ENCODE data around the gene METTL26.
A peak's percentile ranks its signal among the peaks of the same experiment; 100 is the strongest.

The METTL26 gene

DNA sequence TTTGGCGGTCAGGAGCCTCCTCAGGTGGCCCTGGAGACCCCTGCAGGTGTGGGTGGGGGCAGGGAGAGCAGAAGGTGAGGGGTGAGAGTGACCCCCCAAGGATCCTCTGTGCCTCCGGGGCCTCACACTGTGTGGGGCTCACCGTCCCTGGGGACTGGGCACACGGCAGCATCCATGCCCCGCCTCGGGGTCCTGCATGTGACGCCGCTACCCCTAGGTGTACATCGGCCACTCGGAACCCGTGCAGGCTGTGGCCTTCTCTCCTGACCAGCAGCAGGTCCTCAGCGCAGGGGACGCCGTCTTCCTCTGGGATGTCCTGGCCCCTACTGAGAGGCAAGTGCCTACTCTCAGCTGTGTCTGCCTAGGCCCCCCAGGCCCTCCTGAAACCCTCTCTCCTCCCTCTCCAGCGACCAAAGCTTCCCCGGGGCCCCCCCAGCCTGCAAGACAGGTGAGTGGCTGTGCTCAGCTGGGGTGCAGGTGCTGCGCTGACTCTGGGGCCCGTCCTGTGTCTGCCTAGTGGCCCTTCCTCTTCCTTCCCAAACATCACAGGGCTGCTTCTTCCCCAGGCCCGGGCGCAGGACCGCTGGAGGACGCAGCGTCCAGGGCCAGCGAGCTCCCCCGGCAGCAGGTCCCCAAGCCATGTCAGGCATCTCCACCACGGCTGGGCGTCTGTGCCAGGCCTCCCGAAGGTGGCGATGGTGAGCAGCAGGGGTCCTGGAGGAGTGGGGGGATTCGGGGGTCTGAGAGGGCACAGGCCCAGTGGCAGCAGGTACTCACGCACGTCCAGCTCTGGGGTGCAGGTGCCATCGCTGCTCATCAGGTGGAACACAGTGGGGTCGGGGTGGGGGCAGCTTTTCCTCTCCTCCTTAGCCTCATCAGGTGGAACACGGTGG is 22.8 kb upstream of the METTL26 start:
- DNase-seq (ENCODE audit: low read depth), result no peak

DNA sequence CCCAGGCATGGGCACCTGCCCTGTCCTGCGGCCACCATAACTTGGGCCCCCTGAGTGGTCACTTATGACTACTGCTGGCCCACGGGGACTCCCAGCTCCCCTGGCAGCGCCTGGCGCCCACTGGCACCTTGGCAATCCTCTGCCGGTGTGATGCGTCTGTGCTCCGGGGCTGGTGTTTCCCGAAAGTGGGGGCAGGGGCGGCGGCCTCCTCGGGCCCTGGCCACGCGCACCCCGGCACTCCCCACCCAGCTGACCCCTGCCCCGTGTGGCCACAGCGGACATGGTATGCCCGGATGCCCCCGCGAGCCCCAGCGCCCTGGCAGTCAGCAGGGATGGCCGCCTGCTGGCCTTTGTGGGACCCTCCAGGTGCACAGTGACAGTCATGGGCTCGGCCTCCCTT is 21.4 kb upstream of the METTL26 start:
- no peak for DNase-seq (ENCODE audit: low read depth)

DNA sequence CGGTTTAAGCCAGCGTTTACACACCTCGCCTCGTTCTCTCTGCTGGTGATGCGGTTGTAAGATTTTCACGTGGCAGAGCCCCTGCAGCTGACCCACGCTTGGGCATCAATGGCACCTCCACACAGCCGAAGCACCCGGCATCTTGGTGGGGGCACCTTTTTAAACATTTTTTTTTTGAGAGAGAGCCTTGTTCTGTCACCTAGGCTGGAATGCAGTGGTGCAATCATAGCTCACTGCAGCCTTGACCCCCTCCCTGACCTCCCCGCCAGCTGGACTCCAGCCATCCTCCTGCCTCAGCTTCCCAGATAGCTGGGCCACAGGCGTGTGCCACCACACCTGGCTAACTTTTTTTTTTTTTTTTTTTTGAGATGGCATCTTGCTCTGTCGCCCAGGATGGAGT is 17.9 kb upstream of the METTL26 start:
- no peak for DNase-seq (ENCODE audit: low read depth)

DNA sequence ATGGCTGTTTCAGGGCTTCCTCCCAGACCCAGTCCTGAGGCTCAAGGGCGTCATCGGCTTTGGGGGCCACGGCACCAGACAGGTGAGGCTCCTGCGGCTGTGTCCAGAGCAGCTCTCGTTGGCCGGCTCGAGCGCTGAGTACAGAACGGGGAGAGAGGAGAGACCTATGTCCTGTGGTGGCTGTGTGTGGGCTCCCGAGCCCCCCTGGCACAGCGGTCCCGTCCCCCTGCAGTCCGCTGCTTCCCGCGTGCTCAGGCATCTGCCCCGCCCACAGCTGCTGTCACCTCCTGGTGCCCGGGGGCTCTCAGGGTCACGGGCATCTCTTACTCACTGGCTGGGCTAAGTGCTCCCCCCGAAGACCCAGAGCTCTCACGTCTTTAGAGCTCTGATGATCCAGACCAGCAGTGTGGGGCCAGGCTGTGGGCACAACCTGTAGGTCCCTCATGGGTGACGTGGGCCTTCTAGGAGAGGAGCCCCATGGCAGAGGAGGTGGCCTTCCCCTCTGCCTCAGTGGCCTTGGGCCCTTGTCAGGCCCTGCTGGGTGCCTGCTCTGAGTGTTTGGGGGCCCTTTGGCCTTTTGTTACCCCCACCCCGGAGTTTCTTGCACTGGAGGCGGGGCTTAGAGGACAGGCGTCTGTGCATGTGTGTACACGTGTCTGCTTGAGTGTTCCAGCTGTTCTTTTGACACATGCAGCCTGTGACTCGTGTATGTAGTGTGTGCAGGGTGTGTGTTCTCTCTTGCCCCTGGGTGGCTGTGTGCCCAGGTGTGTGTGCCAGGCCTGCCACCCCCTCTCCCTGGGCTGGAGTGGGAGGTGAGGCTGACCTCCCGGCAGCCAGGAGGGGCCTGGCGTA is 16.6 kb upstream of the METTL26 start:
- no peak for DNase-seq (ENCODE audit: low read depth)

DNA sequence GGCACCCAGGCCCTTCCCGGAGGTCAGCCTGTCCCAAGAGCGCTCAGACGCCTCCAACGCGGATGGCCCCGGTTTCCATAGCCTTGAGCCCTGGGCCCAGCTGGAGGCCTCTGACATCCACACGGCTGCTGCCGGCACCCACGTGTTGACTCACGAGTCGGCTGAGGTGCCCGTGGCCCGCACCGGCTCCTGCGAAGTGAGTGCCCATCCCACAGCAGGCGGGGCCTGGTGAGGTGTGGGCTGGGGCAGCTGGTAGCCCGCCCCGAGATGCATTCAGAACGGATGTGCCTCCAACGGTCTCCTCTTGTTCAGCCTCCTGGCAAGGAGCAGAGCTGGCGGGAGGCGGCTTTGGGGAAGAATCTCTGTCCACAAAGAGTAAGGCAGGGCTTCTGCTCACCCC is 15.7 kb upstream of the METTL26 start:
- no peak for DNase-seq (ENCODE audit: low read depth)

DNA sequence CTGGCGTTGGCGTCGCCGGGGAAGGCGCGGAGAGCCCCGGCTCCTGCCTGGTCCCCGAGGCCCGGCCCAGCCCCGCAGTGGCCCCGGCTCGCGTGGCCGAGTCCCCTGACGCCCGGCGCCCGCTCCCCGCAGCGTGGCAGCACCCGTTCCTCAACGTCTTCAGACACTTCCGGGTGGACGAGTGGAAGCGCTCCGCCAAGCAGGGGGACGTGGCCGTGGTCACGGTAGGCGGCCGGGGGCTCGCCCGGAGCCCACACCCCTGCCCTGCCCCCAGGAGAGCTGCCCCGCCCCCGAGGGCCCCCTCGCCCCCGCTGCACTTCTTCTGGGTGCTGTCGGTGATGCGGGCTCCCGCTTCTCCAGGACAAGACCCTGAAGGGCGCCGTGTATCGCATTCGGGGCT is 13.5 kb upstream of the METTL26 start:
- DNase-seq (ENCODE audit: low read depth), result no peak

DNA sequence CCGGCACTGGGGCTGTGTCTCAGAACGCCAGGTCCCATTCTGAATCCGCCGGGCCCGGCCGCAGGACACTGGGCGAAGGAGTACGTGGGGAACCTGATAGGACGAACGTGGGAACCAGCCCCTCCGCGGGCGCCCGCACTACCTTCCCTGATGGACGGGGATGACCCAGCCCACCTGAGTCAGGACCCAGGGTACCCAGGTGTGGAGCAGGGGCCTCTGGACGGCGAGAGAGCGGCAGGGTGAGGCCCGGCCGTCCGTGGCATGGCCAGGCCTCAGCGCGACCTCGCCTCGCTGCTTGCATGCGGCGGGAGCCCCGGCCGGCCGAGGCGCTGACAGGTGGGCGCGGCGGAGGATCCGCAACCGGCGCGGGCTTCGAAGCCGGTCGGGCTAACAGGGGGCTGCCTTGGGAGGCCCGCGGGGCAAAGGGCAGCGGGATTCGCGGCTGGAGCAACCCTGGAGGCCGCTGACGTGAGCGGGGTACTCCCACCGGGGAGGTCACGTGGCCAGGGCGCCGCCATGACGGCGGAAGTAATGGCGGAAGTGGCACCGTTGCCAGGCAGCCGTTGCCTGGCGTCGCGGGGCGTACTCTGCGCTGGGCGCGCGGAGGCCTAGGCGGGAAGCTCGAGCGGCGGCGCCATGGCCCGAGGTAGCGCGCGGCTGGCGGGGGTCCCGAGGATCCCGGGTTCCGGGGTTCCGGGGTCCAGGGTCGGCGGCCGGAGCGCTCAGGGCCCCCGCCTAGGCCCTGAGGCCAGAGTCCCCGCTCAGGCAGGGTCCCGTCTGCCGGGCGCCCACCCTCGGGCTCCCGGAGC is 12.9 kb upstream of the METTL26 start, which contains the start of gene WDR90:
TSS of gene WDR90 (plus strand) at position 585 of the 809 bp plus-strand sequence. CDS start at position 637, 52 bp downstream.
- peak; percentile 57 for DNase-seq (ENCODE audit: low read depth)

DNA sequence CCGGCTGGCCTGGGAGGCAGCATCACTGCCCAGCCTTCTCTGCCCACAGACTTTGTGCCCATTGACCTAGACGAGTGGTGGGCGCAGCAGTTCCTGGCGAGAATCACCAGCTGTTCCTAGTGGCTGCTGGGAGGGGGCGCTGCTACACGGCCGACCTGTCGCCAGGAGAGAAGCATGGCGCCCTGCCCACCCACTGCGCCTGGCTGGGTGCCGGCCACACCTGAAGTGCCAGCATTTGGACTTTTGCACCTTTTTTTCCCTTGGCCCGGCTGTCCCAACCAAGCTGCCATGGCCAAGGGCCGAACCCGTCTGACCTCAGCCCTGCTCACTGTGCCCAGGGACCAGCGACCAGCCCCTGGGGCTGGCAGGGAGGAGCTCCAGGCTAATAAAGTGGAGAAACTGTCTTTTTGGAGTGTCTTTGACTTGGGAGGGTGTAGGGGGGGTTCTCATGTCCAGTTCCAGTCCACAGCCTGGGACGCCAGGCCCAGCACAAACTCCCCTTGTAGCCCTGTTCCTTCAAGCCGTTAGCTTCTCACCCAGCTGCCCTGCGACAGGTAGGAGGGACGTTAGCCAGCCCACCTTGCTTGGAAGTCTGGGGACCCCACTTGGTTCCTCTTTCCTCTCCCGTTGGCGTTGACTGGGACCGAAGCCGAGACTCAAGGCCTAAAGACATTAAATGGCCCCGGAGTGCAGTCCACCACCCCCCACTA is 12.1 kb upstream of the METTL26 start:
- DNase-seq (ENCODE audit: low read depth), result no peak

DNA sequence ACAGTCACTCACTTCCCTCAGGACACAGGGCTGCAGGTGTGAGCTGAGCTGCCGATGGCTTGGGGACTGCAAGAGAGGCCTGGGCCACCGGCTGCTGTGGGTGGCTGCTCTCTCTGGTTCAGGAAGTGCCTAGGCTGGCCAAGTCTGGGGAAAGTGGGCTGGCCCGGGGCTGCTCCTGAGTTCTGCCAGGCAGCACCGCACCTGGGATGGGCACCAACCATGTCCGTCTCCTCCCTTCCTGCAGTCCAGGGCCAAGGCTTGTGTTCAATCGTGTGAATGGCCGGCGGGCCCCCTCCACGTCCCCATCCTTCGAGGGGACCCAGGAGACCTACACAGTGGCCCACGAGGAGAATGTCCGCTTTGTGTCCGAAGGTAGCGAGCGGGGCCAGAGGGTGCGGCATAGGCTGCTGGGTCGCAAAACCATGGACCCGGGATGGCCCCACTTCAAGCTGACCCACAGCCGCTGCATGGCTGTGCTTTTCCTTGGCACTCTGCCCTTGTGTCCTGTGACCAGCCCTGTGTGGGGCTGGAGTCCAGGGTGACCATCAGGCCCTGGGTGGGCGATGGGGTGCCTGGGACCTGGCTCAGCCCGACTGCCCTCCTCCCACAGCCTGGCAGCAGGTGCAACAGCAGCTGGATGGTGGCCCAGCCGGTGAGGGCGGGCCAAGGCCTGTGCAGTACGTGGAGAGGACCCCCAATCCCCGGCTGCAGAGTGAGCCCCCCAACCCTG is 11.2 kb upstream of the METTL26 start:
- no peak for DNase-seq (ENCODE audit: low read depth)

DNA sequence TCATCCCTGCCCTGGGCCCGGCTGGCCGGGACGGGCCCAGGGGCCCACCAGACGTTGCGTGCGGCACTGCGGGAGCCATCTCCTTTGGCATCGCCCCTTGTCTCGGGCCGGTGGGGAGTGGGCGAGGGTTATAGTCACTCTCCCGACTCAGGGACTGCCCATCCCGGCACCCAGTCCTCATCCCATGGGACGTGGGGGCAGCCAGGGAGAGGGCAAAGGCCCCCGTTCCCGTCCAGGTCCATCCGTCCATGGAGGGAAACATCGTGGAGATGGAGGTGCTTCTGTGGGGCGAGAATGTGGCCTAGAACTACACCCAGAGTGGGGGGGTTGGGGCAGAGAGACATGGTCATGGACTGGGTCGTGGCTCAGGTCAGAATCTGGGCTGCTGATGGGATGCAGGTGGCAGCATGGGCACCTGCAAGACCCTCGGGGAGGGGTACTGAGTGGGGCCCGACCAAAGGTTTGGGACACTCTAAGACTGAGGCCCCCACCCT is 10.6 kb upstream of the METTL26 start:
- no peak for DNase-seq (ENCODE audit: low read depth)

DNA sequence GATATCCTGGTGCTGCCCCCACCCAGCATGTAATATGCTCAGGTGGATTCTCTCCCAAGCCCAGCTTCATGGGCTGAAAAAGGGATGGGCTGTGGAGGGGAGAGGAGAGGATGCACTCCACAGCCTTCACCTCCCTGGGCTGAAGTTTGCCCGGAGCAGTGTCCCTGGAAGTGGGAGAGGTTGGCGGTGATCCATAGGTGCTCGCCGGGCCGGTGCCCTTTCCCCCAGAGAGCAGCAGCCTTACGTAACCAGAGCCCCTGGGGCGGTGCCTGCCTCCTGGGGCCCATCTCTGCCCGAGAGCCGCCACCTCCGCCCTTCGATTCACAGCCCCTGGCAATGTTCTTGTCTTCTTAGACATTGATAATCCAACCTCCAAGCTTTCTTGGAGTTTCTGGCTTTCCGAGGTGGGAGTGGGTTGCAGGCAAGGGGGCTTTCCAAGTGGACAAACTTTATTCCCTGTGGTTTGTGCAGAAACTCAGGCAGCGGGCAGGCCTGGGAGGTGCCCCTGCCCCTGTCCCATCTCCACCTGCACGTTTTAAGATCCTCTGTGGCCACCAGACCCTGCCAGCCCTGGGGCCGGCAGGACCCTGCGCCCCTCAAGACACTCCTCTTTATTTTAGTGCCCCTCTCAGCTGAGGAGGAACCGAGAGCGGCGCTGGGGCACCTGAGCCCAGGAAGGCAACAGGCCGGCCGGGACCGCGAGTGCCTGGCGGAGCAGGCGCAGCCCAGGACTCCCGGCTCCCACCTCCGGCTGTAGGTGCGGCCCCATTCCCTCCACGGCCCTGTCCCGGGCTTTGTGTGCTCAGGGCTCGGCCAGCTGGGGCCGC is 10.0 kb upstream of the METTL26 start:
- DNase-seq (ENCODE audit: low read depth), result no peak

DNA sequence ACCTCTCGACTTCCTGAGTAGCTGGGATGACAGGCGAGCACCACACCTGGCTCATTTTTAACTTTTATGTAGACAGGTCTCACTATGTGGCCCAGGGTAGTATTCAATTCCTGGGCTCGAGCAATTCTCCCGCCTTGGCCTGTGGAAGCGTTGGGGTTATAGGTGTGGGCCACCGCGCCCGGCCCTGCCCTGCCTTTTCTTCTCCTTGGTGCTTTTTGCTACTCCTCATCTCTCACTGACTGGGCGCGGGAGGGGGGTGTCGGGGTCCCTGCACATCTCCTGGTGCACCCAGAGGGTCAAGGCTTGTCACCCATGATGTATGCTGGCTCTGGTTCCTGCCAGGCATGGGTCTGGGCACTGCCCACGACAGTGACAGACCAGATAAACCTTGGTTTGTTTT is 8.5 kb upstream of the METTL26 start:
- DNase-seq (ENCODE audit: low read depth), result no peak

DNA sequence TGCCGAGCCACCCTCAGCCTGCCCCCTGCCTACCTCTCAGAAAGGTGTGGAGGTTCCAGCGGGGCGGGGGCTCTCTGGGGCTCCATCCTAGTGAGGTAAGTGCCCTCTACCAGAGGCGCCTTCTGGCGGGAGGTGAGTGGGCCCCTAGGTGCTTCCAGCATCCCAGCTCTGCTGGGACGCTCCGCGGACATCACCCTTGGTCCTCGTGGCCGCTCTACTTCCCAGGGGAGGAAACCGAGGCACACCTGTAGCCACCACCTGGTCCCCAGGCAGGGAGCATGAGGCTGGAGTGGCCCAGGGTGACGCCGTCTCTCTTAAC is 6.9 kb upstream of the METTL26 start:
- DNase-seq (ENCODE audit: low read depth), result no peak

DNA sequence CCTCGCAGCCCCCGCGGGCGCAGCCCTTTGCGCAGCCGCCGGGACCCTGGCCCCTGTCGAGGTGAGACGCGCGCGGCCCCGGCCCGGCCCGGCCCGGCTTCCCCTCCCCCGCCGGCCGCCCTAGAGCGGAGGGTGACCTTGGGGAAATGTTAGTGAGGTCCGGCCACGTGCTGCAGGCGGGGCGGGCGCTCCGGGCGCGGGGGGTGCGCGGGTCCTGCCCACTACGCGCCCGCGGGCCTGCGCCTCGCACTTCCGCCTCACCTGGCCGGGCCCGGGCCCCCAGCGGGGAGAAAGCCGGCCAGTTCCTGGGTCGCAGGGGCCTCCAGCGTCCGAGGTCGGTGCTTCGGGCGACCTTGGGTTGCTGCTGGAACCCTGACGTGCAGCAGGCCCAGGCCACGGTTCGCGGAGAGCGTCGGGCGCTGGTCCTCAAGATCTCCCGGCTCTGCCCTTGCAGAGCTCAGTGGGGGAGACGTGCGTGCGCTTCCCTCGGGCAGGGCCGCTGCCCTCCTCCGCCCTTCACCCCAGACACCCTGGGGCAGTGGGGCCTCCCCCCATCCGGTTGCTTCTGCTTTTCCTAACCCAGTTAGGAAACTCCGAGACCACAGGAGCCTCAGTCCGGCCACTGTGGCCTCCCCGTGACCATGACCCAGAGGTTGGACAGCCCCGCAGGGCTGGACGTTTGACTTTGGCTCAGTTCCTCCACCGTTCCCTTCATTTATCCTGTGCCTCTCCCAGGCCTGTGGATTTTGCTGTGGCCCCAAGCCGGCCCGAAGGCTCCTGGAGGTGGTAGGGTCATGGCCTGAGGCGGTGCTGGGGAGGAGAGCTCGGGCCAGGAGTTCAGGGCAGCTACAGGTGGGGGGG is 6.3 kb upstream of the METTL26 start:
- DNase-seq (ENCODE audit: low read depth), result no peak

DNA sequence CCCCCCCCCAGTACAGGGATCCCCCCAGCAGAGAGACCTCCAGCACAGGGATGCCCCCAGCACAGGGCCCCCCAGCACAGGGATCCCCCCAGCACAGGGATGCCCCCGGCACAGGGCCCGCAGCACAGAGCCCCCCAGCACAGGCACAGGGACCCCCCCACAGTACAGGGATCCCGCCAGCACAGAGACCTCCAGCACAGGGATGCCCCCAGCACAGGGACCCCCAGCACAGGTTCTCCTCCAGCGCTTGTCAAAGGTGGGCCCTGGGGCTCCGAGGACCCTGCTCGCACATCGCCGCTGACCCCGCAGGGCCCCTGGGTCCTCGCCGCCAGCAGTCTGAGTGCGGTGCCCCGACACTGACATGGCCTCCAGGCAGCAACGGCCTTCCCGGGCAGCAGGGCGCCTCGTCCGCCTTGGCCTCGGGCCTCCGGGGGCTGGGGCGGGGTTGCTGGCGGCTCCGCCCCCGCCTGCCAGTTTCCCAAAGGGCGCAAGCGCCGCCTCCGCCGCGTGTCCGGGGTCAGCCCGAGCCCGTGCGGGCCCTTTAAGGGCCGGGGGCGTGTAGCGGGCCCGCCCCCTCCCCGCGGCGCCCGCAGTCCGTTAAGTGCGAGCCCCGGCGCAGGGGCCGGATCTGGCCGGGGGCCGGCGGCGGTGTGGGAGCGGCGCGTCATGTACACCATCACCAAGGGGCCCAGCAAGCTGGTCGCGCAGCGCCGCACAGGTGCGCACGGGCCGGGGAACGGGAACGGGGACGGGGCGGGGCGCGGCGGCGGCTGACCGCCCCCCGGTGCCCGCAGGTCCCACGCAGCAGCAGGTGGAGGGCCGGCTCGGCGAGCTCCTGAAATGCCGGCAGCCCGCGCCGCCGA is 5.5 kb upstream of the METTL26 start, which contains the start of gene MCRIP2:
TSS of gene MCRIP2 (plus strand) at position 503 of the 863 bp plus-strand sequence. CDS start at position 667, 164 bp downstream.
- DNase-seq (ENCODE audit: low read depth), result no peak

DNA sequence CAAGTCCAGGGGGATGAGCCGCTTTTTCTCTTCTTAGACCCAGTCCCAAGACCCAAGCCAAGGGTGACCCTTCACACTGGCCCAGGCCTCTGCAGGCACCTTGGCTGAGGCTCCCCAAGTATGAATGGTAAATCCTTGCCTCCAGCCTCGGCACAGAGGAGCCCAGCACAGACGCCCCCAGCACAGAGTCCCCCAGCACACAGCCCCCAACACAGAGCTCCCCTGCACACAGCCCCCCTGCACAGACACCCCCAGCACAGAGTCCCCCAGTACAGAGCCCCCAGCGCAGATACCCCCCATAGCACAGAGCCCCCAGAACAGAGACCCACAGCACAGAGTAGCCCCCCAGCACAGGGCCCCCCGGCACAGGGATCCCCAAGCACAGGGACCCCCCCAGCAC is 4.5 kb upstream of the METTL26 start:
- no peak for DNase-seq (ENCODE audit: low read depth)

DNA sequence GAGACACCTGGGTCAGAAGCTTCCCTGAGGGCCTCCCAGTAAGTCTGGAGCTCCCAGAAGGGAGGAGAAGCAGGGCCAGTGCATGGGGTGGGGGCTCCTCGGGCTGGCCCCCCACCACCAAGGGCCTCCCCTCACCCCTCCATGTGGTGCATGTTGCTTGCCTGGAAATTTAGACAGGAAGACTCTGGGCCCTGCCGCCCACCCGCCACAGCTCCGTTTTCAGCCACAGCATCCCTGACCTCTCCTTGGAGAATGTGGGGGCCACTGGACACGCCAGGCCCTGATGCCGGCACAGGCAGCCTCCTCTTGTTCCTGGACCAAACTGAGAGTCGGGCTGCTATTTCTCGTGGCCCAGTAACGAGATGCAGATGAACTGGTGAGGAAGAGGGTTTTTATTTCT is 2.7 kb upstream of the METTL26 start:
- no peak for DNase-seq (ENCODE audit: low read depth)

DNA sequence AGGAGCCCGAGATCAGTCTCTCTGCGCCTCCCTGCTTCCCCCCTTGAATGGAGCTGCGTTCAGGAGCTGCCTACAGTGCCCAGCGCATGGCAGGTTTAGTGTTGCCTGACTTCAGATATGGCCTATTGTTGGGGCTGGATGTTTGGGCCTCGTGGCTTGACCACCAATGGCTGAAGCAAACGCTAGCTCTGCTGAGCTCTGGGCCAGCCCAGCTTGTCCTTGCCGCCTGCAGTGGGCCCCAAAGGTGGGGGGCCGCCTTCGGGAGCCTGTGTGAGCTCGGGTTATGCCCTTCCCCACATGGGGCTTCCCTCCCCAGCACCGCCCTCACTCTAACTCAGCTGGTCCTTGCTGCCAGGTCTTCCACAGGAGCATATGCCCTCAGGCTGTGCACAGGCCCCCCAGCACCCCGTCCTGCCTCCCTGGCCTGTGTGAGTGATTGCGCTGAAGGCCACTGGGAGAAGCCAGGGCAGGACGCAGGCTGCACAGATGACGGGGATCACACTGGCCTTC is 2.0 kb upstream of the METTL26 start:
- DNase-seq (ENCODE audit: low read depth), result no peak
